Ramos (cell line): ENCODE data around the gene ROS1.

Source experiments
- in situ Hi-C: fragments of 300-500 bp; cut with MboI; formaldehyde crosslinking; loops from one replicate; pipeline ENCODE4 v1.14.3; 2022; ENCODE audit warnings: low sequenced_read_pairs; ENCODE audit not compliant: unreplicated experiment

ROS1 gene

GRCh38 chr6:117327149-117328004 is 98.4 kb downstream of the ROS1 start:
- in situ Hi-C loops, result no loop called here

GRCh38 chr6:117326396-117326795 is 99.3 kb downstream of the ROS1 start:
- in situ Hi-C loops, result no loop called here

- in situ Hi-C loops, result no loop called here
Measured at GRCh38 chr6:117317261-117317660, 108.5 kb downstream of the ROS1 start.

- in situ Hi-C loops, result no loop called here
Measured at GRCh38 chr6:117311726-117312125, 114.0 kb downstream of the ROS1 start.

GRCh38 chr6:117311310-117311709 is 114.4 kb downstream of the ROS1 start:
- in situ Hi-C loops, result no loop called here

- in situ Hi-C loops, result no loop called here
Measured at GRCh38 chr6:117309611-117310010, 116.1 kb downstream of the ROS1 start.

GRCh38 chr6:117309069-117309468 is 116.7 kb downstream of the ROS1 start:
- in situ Hi-C loops, result no loop called here

- in situ Hi-C loops, result no loop called here
Measured at GRCh38 chr6:117307655-117308054, 118.1 kb downstream of the ROS1 start.

GRCh38 chr6:117306227-117306790 is 119.4 kb downstream of the ROS1 start:
- in situ Hi-C loops, result no loop called here

- in situ Hi-C loops, result no loop called here
Measured at GRCh38 chr6:117304446-117304845, 121.3 kb downstream of the ROS1 start.

GRCh38 chr6:117303323-117303722 is 122.4 kb downstream of the ROS1 start:
- in situ Hi-C loops, result no loop called here

GRCh38 chr6:117298941-117299340 is 126.8 kb downstream of the ROS1 start:
- in situ Hi-C loops, result no loop called here

- in situ Hi-C loops, result no loop called here
Measured at GRCh38 chr6:117290173-117290846, 135.4 kb downstream of the ROS1 start.

GRCh38 chr6:117288083-117288715 is 137.5 kb downstream of the ROS1 start:
- in situ Hi-C loops, result no loop called here

- in situ Hi-C loops, result no loop called here
Measured at GRCh38 chr6:117280922-117281321, 144.8 kb downstream of the ROS1 start.

- in situ Hi-C loops, result no loop called here
Measured at GRCh38 chr6:117276778-117277316, 148.9 kb downstream of the ROS1 start.

GRCh38 chr6:117275711-117276110 is 150.0 kb downstream of the ROS1 start:
- in situ Hi-C loops, result no loop called here

GRCh38 chr6:117275205-117275604 is 150.5 kb downstream of the ROS1 start:
- in situ Hi-C loops, result no loop called here

- in situ Hi-C loops, result no loop called here
Measured at GRCh38 chr6:117272891-117273290, 152.9 kb downstream of the ROS1 start.

- in situ Hi-C loops, result no loop called here
Measured at GRCh38 chr6:117272032-117272866, 153.5 kb downstream of the ROS1 start.
